GM18498 (cell line): ENCODE results near the gene IDS.
"Not testable (repeated sequence)": the region's sequence is repeated elsewhere in the genome, so short reads cannot be mapped to it uniquely, and the experiment has no call there.

Source experiments
- ATAC-seq: cut with Tn5 transposase; IDR thresholded peaks from one replicate; pipeline ENCODE4 v1.9.1; 2021; ENCODE audit warnings: mild to moderate bottlenecking, moderate library complexity; ENCODE audit not compliant: unreplicated experiment

Gene IDS

GRCh38 chrX:149504915-149505651 lies at the start of gene IDS:
Gene IDS, minus strand, starts transcription at chrX:149505306. Its CDS starts 169 bp downstream, at chrX:149505137.
- ATAC-seq: peak; percentile 78

GRCh38 chrX:149551939-149552248 lies 46.8 kb upstream of the IDS start:
- not testable (repeated sequence) for ATAC-seq

- not testable (repeated sequence) for ATAC-seq
Observed at GRCh38 chrX:149551245-149551938, 46.3 kb upstream of the IDS start.

- not testable (repeated sequence) for ATAC-seq
Observed at GRCh38 chrX:149550454-149550853, 45.3 kb upstream of the IDS start.

- not testable (repeated sequence) for ATAC-seq
Observed at GRCh38 chrX:149549701-149550100, 44.6 kb upstream of the IDS start, which contains the start of gene HSFX3. Gene HSFX3, minus strand, starts transcription at chrX:149549924. Its CDS starts 72 bp downstream, at chrX:149549852.

GRCh38 chrX:149547782-149548181 lies 42.7 kb upstream of the IDS start:
- ATAC-seq: not testable (repeated sequence)

GRCh38 chrX:149546962-149547361 lies 41.9 kb upstream of the IDS start:
- not testable (repeated sequence) for ATAC-seq

- ATAC-seq: not testable (repeated sequence)
Observed at GRCh38 chrX:149545545-149546543, 40.7 kb upstream of the IDS start.

- ATAC-seq: no peak
Observed at GRCh38 chrX:149541521-149542047, 36.5 kb upstream of the IDS start.

GRCh38 chrX:149540621-149541520 lies 35.8 kb upstream of the IDS start, which contains the start of gene EOLA1:
Gene EOLA1, plus strand, starts transcription at chrX:149541012. Its CDS starts 4,619 bp downstream, at chrX:149545631.
- peak; percentile 80 for ATAC-seq

GRCh38 chrX:149540131-149540620 lies 35.1 kb upstream of the IDS start:
- ATAC-seq: peak; percentile 34

GRCh38 chrX:149539283-149540130 lies 34.4 kb upstream of the IDS start:
- peak; percentile 54 for ATAC-seq

GRCh38 chrX:149537474-149537873 lies 32.4 kb upstream of the IDS start:
- ATAC-seq: not testable (repeated sequence)

GRCh38 chrX:149534926-149535602 lies 30.0 kb upstream of the IDS start:
- ATAC-seq: not testable (repeated sequence)

- ATAC-seq: not testable (repeated sequence)
Observed at GRCh38 chrX:149533999-149534398, 28.9 kb upstream of the IDS start.

GRCh38 chrX:149532868-149533267 lies 27.8 kb upstream of the IDS start:
- not testable (repeated sequence) for ATAC-seq

GRCh38 chrX:149531599-149531998 lies 26.5 kb upstream of the IDS start:
- peak; percentile 64 for ATAC-seq

- no peak for ATAC-seq
Observed at GRCh38 chrX:149528381-149528780, 23.3 kb upstream of the IDS start.
